Endodermal cell (in vitro differentiated cells): ENCODE data around the gene GRIN2A. TPM values are rescaled to one million over a fixed set of nuclear protein-coding genes. Genes with fewer than 3 reads are reported as not detected.

ENCODE experiments used
- DNase-seq: peaks from one replicate; pipeline ENCODE4 v3.0.0-alpha.2; 2017
- H3K27ac ChIP-seq: 2 replicates; pipeline ENCODE4 v1.5.1; 2013; ENCODE audit warnings: mild to moderate bottlenecking, low read depth, low read length, moderate library complexity
- H3K27me3 ChIP-seq: 2 replicates; pipeline ENCODE4 v1.6.1; 2013; ENCODE audit warnings: mild to moderate bottlenecking, low read length, moderate library complexity; ENCODE audit not compliant: insufficient read depth, control insufficient read depth, poor library complexity, severe bottlenecking
- H3K36me3 ChIP-seq: 2 replicates; pipeline ENCODE4 v1.7.0; 2013; ENCODE audit warnings: mild to moderate bottlenecking, low read length, moderate library complexity; ENCODE audit not compliant: control insufficient read depth, insufficient read depth
- H3K4me1 ChIP-seq: one replicate; pipeline ENCODE4 v1.7.0; 2013; ENCODE audit warnings: low read length; ENCODE audit not compliant: control insufficient read depth, insufficient read depth
- H3K4me3 ChIP-seq: 2 replicates; pipeline ENCODE4 v1.5.1; 2013; ENCODE audit warnings: mild to moderate bottlenecking, low read length, moderate library complexity
- H3K9ac ChIP-seq: 2 replicates; pipeline ENCODE4 v1.6.1; 2013; ENCODE audit warnings: mild to moderate bottlenecking, low read length, moderate library complexity; ENCODE audit not compliant: poor library complexity, severe bottlenecking; ENCODE audit errors: extremely low read depth
- H3K9me3 ChIP-seq: 2 replicates; pipeline ENCODE4 v1.6.1; 2013; ENCODE audit warnings: mild to moderate bottlenecking, low read length, moderate library complexity; ENCODE audit not compliant: control insufficient read depth
- H3K27ac Mint-ChIP-seq: 2 replicates; pipeline ENCODE4 v1.8.0; 2020; ENCODE audit warnings: mixed read lengths
- H3K27me3 Mint-ChIP-seq: 2 replicates; pipeline ENCODE4 v1.8.0; 2021; ENCODE audit warnings: mild to moderate bottlenecking, mixed read lengths; ENCODE audit not compliant: insufficient read depth
- H3K36me3 Mint-ChIP-seq: 2 replicates; pipeline ENCODE4 v1.8.0; 2020; ENCODE audit warnings: low read depth, mixed read lengths
- H3K4me1 Mint-ChIP-seq: 2 replicates; pipeline ENCODE4 v1.8.0; 2020; ENCODE audit warnings: mixed read lengths
- H3K4me3 Mint-ChIP-seq: 2 replicates; pipeline ENCODE4 v1.8.0; 2020; ENCODE audit warnings: mild to moderate bottlenecking, moderate library complexity, mixed read lengths
- H3K9me3 Mint-ChIP-seq: 2 replicates; pipeline ENCODE4 v1.8.0; 2020; ENCODE audit warnings: mild to moderate bottlenecking, mixed read lengths
- CTCF ChIP-seq: fragments of 200-600 bp; sonication (generic); conservative IDR thresholded peaks from 2 replicates; pipeline ENCODE4 v1.5.0; 2021; ENCODE audit warnings: antibody characterized with exemption, mild to moderate bottlenecking
- WGBS, 2 experiments: methylation state at CpG; one replicate each; pipeline versions ENCODE4 v1.1.5 to v1.1.7; 2013; ENCODE audit warnings: missing lambda C conversion rate in 2 of 2, mixed read lengths in 1 of 2; ENCODE audit not compliant: insufficient coverage in 1 of 2, insufficient read length in 1 of 2; 5-methylcytosine and 5-hydroxymethylcytosine counted together
- total RNA-seq, 2 donors: library from RNA; stranded (reverse); fragmentation: NEBNext Ultra II Directional in 1 of 2; extraction: Animal tissue kit (Norgen Biotek cat#: 25700) in 1 of 2; gene quantifications; 2 replicates in 1 of 2; 3 replicates in 1 of 2; pipeline ENCODE4 v1.2.1, GENCODE V29; 2021

GRIN2A gene
- total RNA-seq, 2 donors from 2014 or later, result 1.2 TPM

- Histone ChIP-seq H3K4me1 (no peaks in the 10 kb centered on the region), H3K9ac (no peak overlapping the region), H3K4me3 (no peak overlapping the region), H3K27ac (no peak overlapping the region), H3K27me3 (peaks cover 37% of the 10 kb centered on the region), H3K9me3 (no peaks in the 10 kb centered on the region), H3K36me3 (no peaks in the 10 kb centered on the region)
- no peak for DNase-seq
- H3K9me3 Mint-ChIP-seq, result no peaks in the 10 kb centered on the region
- H3K27ac Mint-ChIP-seq, result no peak overlapping the region
- TF ChIP-seq CTCF, result no peak
- WGBS, 2 experiments, result 70 to 75% methylated on average over 5 of the region's 5 CpGs
- peaks cover 55% of the 10 kb centered on the region for H3K27me3 Mint-ChIP-seq
- no peaks in the 10 kb centered on the region for H3K36me3 Mint-ChIP-seq
- no peak overlapping the region for H3K4me3 Mint-ChIP-seq
- peaks cover 14% of the 10 kb centered on the region for H3K4me1 Mint-ChIP-seq
Measured at GRCh38 chr16:10121897-10122425, 60.3 kb downstream of the GRIN2A start.

- Mint-ChIP-seq H3K9me3 (no peaks in the 10 kb centered on the region), H3K4me1 (peaks cover 14% of the 10 kb centered on the region), H3K27me3 (peaks cover 50% of the 10 kb centered on the region), H3K4me3 (no peak overlapping the region), H3K36me3 (no peaks in the 10 kb centered on the region), H3K27ac (no peak overlapping the region)
- H3K4me1 ChIP-seq, result no peaks in the 10 kb centered on the region
- DNase-seq, result no peak
- no peaks in the 10 kb centered on the region for H3K36me3 ChIP-seq
- no peak overlapping the region for H3K9ac ChIP-seq
- H3K27ac ChIP-seq, result no peak overlapping the region
- H3K9me3 ChIP-seq, result no peaks in the 10 kb centered on the region
- 48 to 60% methylated on average over 1 to 2 of the region's 2 CpGs for WGBS, 2 experiments
- H3K4me3 ChIP-seq, result no peak overlapping the region
- peaks cover 35% of the 10 kb centered on the region for H3K27me3 ChIP-seq
- no peak for TF ChIP-seq CTCF
Measured at GRCh38 chr16:10121491-10121890, 60.7 kb downstream of the GRIN2A start.

- Mint-ChIP-seq H3K27me3 (peaks cover 52% of the 10 kb centered on the region), H3K36me3 (no peaks in the 10 kb centered on the region), H3K27ac (no peak overlapping the region), H3K9me3 (no peaks in the 10 kb centered on the region), H3K4me3 (no peak overlapping the region), H3K4me1 (peaks cover 14% of the 10 kb centered on the region)
- Histone ChIP-seq H3K4me1 (no peaks in the 10 kb centered on the region), H3K9ac (no peak overlapping the region), H3K27ac (no peak overlapping the region), H3K9me3 (no peaks in the 10 kb centered on the region), H3K36me3 (no peaks in the 10 kb centered on the region), H3K27me3 (peaks cover 35% of the 10 kb centered on the region), H3K4me3 (no peak overlapping the region)
- WGBS, 2 experiments, result 84 to 88% methylated on average over 3 to 4 of the region's 4 CpGs
- TF ChIP-seq CTCF, result no peak
- DNase-seq, result no peak
Measured at GRCh38 chr16:10120953-10121352, 61.3 kb downstream of the GRIN2A start.
